Central memory CD4-positive, alpha-beta T cell (primary cell): ENCODE results near the gene NACC2.
A peak's percentile ranks its signal among the peaks of the same experiment; 100 is the strongest.
"Not testable (repeated sequence)": the region's sequence is repeated elsewhere in the genome, so short reads cannot be mapped to it uniquely, and the experiment has no call there.

Source experiments
- DNase-seq: peaks from one replicate; pipeline ENCODE4 v3.0.0; 2022

The NACC2 gene

GRCh38 chr9:136109351-136110081, 14.4 kb upstream of the NACC2 start:
- DNase-seq = peak; percentile 90

GRCh38 chr9:136108648-136109266, 13.7 kb upstream of the NACC2 start:
- DNase-seq = no peak

- DNase-seq = no peak
These were observed 13.0 kb upstream of the NACC2 start for GRCh38 chr9:136107953-136108647.

- peak; percentile 41 for DNase-seq
These were observed 12.3 kb upstream of the NACC2 start for GRCh38 chr9:136107155-136107952.

- no peak for DNase-seq
These were observed 10.5 kb upstream of the NACC2 start for GRCh38 chr9:136105398-136106135.

GRCh38 chr9:136104916-136105315, 9.8 kb upstream of the NACC2 start:
- no peak for DNase-seq

- no peak for DNase-seq
These were observed 9.4 kb upstream of the NACC2 start for GRCh38 chr9:136104488-136104800.

- no peak for DNase-seq
These were observed 8.8 kb upstream of the NACC2 start for GRCh38 chr9:136103651-136104487.

- not testable (repeated sequence) for DNase-seq
These were observed 6.6 kb upstream of the NACC2 start for GRCh38 chr9:136101615-136102074.

- DNase-seq = no peak
These were observed 5.9 kb upstream of the NACC2 start for GRCh38 chr9:136100700-136101614.

- DNase-seq = no peak
These were observed 4.5 kb upstream of the NACC2 start for GRCh38 chr9:136099542-136099941.

- no peak for DNase-seq
These were observed 3.8 kb upstream of the NACC2 start for GRCh38 chr9:136098844-136099243.

- DNase-seq = no peak
These were observed 3.1 kb upstream of the NACC2 start for GRCh38 chr9:136098210-136098609.

GRCh38 chr9:136096505-136097001, 1.5 kb upstream of the NACC2 start:
- no peak for DNase-seq

GRCh38 chr9:136093995-136094881, 851 bp downstream of the NACC2 start:
- DNase-seq = peak; percentile 39

- DNase-seq = no peak
These were observed 1.6 kb downstream of the NACC2 start for GRCh38 chr9:136093346-136093986.

- no peak for DNase-seq
These were observed 2.3 kb downstream of the NACC2 start for GRCh38 chr9:136092741-136093140.

- no peak for DNase-seq
These were observed 2.8 kb downstream of the NACC2 start for GRCh38 chr9:136092353-136092650.
